SU-DHL-6 (cell line): Measurements from ENCODE around the gene ENPP4.

Source experiments
- EZH2phosphoT487 ChIP-seq: fragments of 200-600 bp; sonication (generic), shearing (Covaris generic); conservative IDR thresholded peaks from 2 replicates; pipeline ENCODE4 v1.6.1; 2018; ENCODE audit warnings: mild to moderate bottlenecking, antibody characterized with exemption, low read length, moderate library complexity, mixed read lengths
- TF ChIP-seq, protein P1 (sequence below): fragments of 200-600 bp; sonication (generic); IDR thresholded peaks from one replicate; pipeline ENCODE4 v1.5.1; 2017; ENCODE audit warnings: antibody characterized with exemption, mild to moderate bottlenecking, low read length, moderate library complexity; ENCODE audit not compliant: insufficient read depth, poor library complexity, severe bottlenecking

DNA sequence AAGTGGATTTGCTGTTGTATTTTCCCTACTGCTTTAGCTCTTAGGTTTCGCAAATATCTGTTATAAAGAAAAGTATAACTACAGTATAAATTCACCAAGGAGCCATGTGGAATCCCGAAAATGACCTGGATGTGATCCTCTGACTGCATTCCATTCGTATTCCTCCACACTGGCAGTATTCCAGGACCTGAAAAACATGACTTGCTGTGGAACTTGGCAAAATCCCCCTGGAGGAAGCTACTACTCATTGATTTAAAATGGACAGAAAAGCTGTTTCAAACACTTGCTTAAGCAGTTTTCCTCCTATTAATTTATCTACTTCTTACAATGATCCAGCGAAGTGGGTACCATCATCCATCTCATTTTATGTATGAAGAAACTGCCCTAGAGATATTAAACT is 54.3 kb downstream of the ENPP4 start:
- TF ChIP-seq, protein P1, sequence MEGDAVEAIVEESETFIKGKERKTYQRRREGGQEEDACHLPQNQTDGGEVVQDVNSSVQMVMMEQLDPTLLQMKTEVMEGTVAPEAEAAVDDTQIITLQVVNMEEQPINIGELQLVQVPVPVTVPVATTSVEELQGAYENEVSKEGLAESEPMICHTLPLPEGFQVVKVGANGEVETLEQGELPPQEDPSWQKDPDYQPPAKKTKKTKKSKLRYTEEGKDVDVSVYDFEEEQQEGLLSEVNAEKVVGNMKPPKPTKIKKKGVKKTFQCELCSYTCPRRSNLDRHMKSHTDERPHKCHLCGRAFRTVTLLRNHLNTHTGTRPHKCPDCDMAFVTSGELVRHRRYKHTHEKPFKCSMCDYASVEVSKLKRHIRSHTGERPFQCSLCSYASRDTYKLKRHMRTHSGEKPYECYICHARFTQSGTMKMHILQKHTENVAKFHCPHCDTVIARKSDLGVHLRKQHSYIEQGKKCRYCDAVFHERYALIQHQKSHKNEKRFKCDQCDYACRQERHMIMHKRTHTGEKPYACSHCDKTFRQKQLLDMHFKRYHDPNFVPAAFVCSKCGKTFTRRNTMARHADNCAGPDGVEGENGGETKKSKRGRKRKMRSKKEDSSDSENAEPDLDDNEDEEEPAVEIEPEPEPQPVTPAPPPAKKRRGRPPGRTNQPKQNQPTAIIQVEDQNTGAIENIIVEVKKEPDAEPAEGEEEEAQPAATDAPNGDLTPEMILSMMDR, result no peak
- no peak for TF ChIP-seq EZH2phosphoT487
